K562 (cell line): ENCODE measurements around the gene CALB2. TPM values are rescaled to one million over a fixed set of nuclear protein-coding genes. Genes with fewer than 3 reads are reported as not detected.

Experiments used
- ESRRB ChIP-seq: fragments of 250-450 bp; sonication (Bioruptor Pico); IDR thresholded peaks from 2 replicates; pipeline ENCODE4 v1.5.0; 2020; ENCODE audit warnings: mild to moderate bottlenecking, moderate library complexity, borderline replicate concordance
- HDAC8 ChIP-seq: fragments of 450-650 bp; IDR thresholded peaks from 2 replicates; pipeline ENCODE4 v1.6.1; 2016; ENCODE audit warnings: mild to moderate bottlenecking, missing genetic modification characterization, moderate library complexity, missing compliant biosample characterization
- PRDM10 ChIP-seq: fragments of 450-650 bp; IDR thresholded peaks from 2 replicates; pipeline ENCODE4 v1.6.1; 2018; ENCODE audit not compliant: partially characterized antibody
- REST ChIP-seq, 2 experiments: fragments of 450-650 bp; formaldehyde crosslinking in 1 of 2; IDR thresholded peaks; 2 replicates each; pipeline versions ENCODE4 v1.4.0 to v1.6.1; 2014 to 2020; ENCODE audit warnings: mild to moderate bottlenecking in 2 of 2, borderline replicate concordance in 1 of 2, low read depth in 1 of 2
- ZNF280B ChIP-seq: fragments of 250-450 bp; sonication (Bioruptor Pico); IDR thresholded peaks from 2 replicates; pipeline ENCODE4 v1.5.1; 2021; ENCODE audit warnings: mild to moderate bottlenecking
- polyA plus RNA-seq, 8 experiments: library from polyadenylated mRNA; depleted of rRNA in 4 of 8; stranded (reverse) in 5 of 8; unstranded in 3 of 8; fragments of >200 nt; fragmentation: Nextera tagmentation in 2 of 8; fragmentation: Illumina TruSeq in 1 of 8; extraction: Ambion mirVana in 2 of 8; extraction: Trizol in 1 of 8; gene quantifications; 2 replicates each; pipeline versions ENCODE4 v1.2.1 to v1.2.3, GENCODE V29; 2011 to 2014; ENCODE audit warnings: inconsistent platforms in 1 of 8, missing spikeins in 1 of 8
- total RNA-seq, 7 experiments: library from RNA; depleted of rRNA in 6 of 7; stranded (reverse); fragments of >200 nt in 6 of 7; fragmentation: Illumina TruSeq in 2 of 7; extraction: Trizol in 2 of 7; gene quantifications; 2 replicates each; pipeline versions ENCODE4 v1.2.1 to v1.2.3, GENCODE V29; 2011 to 2021; ENCODE audit warnings: low replicate concordance in 1 of 7
- TF ChIP-seq, protein P1 (sequence below): fragments of 250-450 bp; sonication (Bioruptor Pico); IDR thresholded peaks from 2 replicates; pipeline ENCODE4 v1.4.0; 2020
- TF ChIP-seq, protein P2 (sequence below): fragments of 450-650 bp; IDR thresholded peaks from 2 replicates; pipeline ENCODE4 v1.7.1; 2018; ENCODE audit warnings: mild to moderate bottlenecking, low read depth; ENCODE audit not compliant: partially characterized antibody

Gene CALB2
- total and polyA plus RNA-seq, 9 of the 15 experiments (the other 6 are each of a cell fraction or from before 2014, with no cell fraction given): not detected

DNA sequence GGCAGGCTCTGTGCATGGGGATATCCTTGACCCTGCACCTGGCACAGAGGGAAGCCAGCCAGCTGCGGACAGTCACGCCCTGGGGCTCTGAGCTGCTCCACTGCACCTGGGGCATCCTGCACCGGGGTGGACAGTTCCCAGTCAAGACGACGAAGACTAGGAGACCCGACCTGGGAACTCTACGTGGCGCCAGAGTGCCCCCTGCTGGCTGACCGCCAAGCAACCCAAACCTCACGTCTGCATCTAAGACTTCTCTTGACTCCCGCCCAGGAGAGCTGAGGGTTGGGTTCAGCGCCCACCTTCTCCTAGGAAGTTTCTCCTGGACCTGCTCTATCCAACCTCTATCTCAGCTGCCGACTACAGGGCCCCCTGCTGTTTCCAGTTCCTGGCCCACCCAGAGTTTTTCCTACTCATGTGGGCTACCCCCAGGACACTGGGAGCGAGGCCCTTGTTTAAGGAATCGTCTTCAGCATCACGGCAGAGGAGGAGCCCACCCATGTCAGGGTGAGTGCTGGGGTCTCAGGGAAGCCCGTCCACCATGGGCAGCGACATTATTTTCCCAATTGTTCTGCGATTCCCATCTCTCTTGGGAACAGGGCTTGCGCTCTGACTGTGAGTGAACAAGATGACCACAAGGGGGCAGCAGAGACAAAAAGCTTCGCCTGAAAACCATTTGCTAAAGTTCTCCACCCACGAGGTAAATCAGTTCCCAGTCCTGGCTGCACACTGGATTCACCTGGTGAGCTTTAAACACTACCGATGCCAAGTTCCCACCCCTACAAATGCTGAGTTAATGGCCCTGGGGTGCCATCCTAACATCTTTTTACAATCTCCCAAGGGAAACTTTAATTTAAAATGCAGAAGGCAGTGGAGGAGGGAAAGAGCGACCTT, 54.0 kb downstream of the CALB2 start (continued):
- TF ChIP-seq PRDM10 (no peak), ZNF280B (CRISPR knock-in tag) (no peak), ESRRB (no peak), HDAC8 (tag) (no peak), REST (IDR thresholded peaks at IDR 0.05; ENCODE audit: borderline replicate concordance) (peak; percentile 82), REST (CRISPR knock-in tag; IDR thresholded peaks at IDR 0.05; ENCODE audit: low read depth) (no peak)
- TF ChIP-seq, protein P1, sequence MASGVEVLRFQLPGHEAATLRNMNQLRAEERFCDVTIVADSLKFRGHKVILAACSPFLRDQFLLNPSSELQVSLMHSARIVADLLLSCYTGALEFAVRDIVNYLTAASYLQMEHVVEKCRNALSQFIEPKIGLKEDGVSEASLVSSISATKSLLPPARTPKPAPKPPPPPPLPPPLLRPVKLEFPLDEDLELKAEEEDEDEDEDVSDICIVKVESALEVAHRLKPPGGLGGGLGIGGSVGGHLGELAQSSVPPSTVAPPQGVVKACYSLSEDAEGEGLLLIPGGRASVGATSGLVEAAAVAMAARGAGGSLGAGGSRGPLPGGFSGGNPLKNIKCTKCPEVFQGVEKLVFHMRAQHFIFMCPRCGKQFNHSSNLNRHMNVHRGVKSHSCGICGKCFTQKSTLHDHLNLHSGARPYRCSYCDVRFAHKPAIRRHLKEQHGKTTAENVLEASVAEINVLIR (CRISPR knock-in tag): no peak
- TF ChIP-seq, protein P2, sequence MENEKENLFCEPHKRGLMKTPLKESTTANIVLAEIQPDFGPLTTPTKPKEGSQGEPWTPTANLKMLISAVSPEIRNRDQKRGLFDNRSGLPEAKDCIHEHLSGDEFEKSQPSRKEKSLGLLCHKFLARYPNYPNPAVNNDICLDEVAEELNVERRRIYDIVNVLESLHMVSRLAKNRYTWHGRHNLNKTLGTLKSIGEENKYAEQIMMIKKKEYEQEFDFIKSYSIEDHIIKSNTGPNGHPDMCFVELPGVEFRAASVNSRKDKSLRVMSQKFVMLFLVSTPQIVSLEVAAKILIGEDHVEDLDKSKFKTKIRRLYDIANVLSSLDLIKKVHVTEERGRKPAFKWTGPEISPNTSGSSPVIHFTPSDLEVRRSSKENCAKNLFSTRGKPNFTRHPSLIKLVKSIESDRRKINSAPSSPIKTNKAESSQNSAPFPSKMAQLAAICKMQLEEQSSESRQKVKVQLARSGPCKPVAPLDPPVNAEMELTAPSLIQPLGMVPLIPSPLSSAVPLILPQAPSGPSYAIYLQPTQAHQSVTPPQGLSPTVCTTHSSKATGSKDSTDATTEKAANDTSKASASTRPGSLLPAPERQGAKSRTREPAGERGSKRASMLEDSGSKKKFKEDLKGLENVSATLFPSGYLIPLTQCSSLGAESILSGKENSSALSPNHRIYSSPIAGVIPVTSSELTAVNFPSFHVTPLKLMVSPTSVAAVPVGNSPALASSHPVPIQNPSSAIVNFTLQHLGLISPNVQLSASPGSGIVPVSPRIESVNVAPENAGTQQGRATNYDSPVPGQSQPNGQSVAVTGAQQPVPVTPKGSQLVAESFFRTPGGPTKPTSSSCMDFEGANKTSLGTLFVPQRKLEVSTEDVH: no peak
